OCI-LY1 (cell line): ENCODE data around the gene ZBTB17.

Source experiments
- CTCF ChIP-seq: fragments of 200-600 bp; sonication (generic), shearing (Covaris generic); IDR thresholded peaks from 2 replicates; pipeline ENCODE4 v1.5.1; 2017; ENCODE audit warnings: mild to moderate bottlenecking, antibody characterized with exemption, low read length, moderate library complexity, mixed read lengths
- EZH2 ChIP-seq: fragments of 200-600 bp; sonication (generic), shearing (Covaris generic); IDR thresholded peaks from 2 replicates; pipeline ENCODE4 v1.8.0; 2017; ENCODE audit warnings: borderline replicate concordance, mixed run types, mild to moderate bottlenecking, antibody characterized with exemption, low read length, moderate library complexity, mixed read lengths

GRCh38 chr1:16011936-16012589 lies 36.2 kb upstream of the ZBTB17 start:
- TF ChIP-seq CTCF (no peak), EZH2 (no peak)
